Measurements from ENCODE around the gene PRKCE. TPM values are rescaled to one million over a fixed set of nuclear protein-coding genes. Genes with fewer than 3 reads are reported as not detected.

Gene PRKCE
- total and polyA plus RNA-seq, 2 experiments from 2014 or later = 13.2 to 19.2 TPM

DNA sequence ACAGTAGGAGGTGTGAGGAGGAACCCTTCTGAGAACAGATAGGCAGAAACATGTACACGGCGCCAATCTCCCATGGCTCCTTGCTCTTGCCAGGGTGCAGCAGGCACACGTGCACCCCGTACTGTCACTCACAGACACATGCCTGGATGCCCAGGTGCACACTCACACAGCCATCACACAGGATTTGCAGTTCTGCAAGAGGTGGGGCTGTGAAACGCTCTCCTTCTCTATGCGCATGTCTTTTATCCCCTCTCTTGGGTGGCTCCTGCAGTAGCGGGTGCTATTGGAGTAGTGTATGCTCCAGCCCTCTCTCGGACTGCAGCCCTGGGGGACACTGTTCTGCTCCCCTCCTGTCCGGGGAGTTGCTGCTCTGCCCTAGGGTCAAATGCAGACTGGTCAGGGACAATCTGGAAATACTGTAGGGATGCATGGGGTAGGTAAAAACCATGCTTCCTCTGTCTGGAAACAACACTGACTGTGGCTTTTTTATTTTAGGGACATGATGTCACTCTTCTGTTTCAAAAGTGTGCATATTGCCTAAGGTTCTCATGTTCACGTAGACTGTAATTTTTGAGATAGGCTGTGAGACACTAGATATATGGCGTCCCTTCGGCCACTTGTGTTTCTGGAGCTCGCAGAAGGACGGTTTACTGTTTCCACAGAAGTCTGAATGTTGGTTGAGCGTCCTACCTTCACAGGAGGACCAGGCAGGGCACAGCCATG, 118.5 kb downstream of the PRKCE start:
- Histone ChIP-seq H3K4me3 (no peak overlapping the region), H3K27me3 (no peaks in the 10 kb centered on the region), H3K9me3 (ENCODE audit: low read depth) (no peaks in the 10 kb centered on the region), H3K27ac (no peak overlapping the region), H3K4me1 (ENCODE audit: low read depth) (peaks cover 23% of the 10 kb centered on the region), H3K36me3 (no peaks in the 10 kb centered on the region)
- TF ChIP-seq, protein P1, sequence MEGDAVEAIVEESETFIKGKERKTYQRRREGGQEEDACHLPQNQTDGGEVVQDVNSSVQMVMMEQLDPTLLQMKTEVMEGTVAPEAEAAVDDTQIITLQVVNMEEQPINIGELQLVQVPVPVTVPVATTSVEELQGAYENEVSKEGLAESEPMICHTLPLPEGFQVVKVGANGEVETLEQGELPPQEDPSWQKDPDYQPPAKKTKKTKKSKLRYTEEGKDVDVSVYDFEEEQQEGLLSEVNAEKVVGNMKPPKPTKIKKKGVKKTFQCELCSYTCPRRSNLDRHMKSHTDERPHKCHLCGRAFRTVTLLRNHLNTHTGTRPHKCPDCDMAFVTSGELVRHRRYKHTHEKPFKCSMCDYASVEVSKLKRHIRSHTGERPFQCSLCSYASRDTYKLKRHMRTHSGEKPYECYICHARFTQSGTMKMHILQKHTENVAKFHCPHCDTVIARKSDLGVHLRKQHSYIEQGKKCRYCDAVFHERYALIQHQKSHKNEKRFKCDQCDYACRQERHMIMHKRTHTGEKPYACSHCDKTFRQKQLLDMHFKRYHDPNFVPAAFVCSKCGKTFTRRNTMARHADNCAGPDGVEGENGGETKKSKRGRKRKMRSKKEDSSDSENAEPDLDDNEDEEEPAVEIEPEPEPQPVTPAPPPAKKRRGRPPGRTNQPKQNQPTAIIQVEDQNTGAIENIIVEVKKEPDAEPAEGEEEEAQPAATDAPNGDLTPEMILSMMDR (IDR thresholded peaks at IDR 0.05; ENCODE audit: low read depth, low read length) = no peak
- no peak for DNase-seq (ENCODE audit: low read depth in 1 of 2, low spot score in 1 of 2)

- H3K9me3 ChIP-seq (ENCODE audit: low read depth) = no peaks in the 10 kb centered on the region
- H3K36me3 ChIP-seq = no peaks in the 10 kb centered on the region
- H3K4me1 ChIP-seq (ENCODE audit: low read depth) = peaks cover 19% of the 10 kb centered on the region
- peak overlapping the region; percentile 47 for H3K27ac ChIP-seq
- no peak overlapping the region for H3K4me3 ChIP-seq
- DNase-seq (ENCODE audit: low read depth in 1 of 2, low spot score in 1 of 2) = no peak
- no peaks in the 10 kb centered on the region for H3K27me3 ChIP-seq
- TF ChIP-seq, protein P1 (IDR thresholded peaks at IDR 0.05; ENCODE audit: low read depth, low read length) = no peak
Observed at GRCh38 chr2:45770811-45771210, 119.3 kb downstream of the PRKCE start.

DNA sequence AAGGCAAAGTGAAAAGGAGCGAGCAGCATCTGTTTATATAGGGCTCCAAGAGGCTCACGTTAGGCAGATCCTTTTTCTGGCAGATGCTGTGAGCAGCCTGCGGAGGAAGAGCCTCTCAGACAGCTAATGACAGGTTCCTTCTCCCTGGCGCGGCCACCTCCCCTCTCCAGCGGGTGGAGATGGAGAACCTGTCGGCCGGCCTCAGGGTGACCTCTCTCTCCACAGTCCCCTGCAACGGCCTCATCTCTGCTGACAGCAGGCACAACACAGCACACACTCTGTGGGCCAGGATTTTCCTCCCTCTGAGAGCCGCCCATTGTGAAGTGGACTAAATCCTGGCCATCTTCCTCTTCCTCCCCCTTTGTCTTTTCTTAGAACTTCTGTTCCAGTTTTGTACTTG, 119.8 kb downstream of the PRKCE start:
- H3K36me3 ChIP-seq = no peaks in the 10 kb centered on the region
- DNase-seq (ENCODE audit: low read depth in 1 of 2, low spot score in 1 of 2) = peak; percentile 49 to 75
- H3K4me3 ChIP-seq = no peak overlapping the region
- peak overlapping the region; percentile 47 for H3K27ac ChIP-seq
- no peaks in the 10 kb centered on the region for H3K27me3 ChIP-seq
- TF ChIP-seq, protein P1 (IDR thresholded peaks at IDR 0.05; ENCODE audit: low read depth, low read length) = no peak
- peaks cover 15% of the 10 kb centered on the region for H3K4me1 ChIP-seq (ENCODE audit: low read depth)
- no peaks in the 10 kb centered on the region for H3K9me3 ChIP-seq (ENCODE audit: low read depth)

DNA sequence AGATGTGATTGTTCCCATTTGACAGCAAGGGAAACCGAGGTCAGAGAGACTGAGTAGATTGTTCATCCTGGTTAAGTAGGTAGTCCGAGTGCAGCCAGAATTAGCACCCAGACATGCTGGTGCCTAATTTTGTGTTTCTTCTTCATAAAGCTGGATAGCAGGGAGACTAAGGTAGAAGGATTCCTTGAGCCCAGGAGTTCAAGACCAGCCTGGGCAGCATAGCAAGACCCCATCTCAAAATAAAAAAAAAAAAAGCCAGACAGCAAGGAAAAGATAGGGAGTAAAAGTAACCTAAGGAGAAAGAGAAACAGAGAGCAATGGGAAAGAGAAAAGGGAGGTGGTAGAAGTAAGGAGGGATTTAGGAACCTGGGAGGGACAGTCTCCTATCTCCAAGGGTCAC, 120.6 kb downstream of the PRKCE start:
- Histone ChIP-seq H3K4me1 (ENCODE audit: low read depth) (peaks cover 12% of the 10 kb centered on the region), H3K36me3 (no peaks in the 10 kb centered on the region), H3K27me3 (no peaks in the 10 kb centered on the region), H3K4me3 (no peak overlapping the region), H3K27ac (no peak overlapping the region), H3K9me3 (ENCODE audit: low read depth) (no peaks in the 10 kb centered on the region)
- DNase-seq (ENCODE audit: low read depth in 1 of 2, low spot score in 1 of 2) = no peak
- TF ChIP-seq, protein P1 (IDR thresholded peaks at IDR 0.05; ENCODE audit: low read depth, low read length) = no peak

DNA sequence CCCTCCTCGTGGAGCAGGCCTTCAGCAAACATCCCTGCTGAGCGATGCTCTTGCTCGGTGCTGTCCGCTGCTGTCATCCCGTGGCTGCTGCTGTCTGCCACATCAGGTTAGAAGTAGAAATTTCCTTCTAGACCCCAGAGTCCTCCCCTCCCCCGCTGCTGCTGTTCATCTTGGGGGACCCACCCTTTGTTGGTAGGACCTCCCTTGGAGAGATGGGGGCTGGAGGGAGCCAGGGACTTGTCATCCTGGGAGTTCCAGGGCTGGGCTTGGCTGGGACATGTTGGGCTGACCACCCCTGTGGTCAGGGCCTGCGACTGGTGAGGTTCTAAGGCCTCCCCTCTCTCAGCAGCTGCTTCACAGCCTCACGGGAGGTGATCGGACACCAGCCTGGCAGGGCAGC, 122.4 kb downstream of the PRKCE start:
- H3K4me1 ChIP-seq (ENCODE audit: low read depth) = peaks cover 12% of the 10 kb centered on the region
- H3K36me3 ChIP-seq = no peaks in the 10 kb centered on the region
- H3K27ac ChIP-seq = no peak overlapping the region
- no peak overlapping the region for H3K4me3 ChIP-seq
- no peaks in the 10 kb centered on the region for H3K27me3 ChIP-seq
- no peaks in the 10 kb centered on the region for H3K9me3 ChIP-seq (ENCODE audit: low read depth)
- DNase-seq (ENCODE audit: low read depth in 1 of 2, low spot score in 1 of 2) = no peak
- TF ChIP-seq, protein P1 (IDR thresholded peaks at IDR 0.05; ENCODE audit: low read depth, low read length) = no peak
